IMR-90 (cell line): ENCODE results near the gene FLT4. TPM values are rescaled to one million over a fixed set of nuclear protein-coding genes. Genes with fewer than 3 reads are reported as not detected.

ENCODE experiments used
- ATAC-seq: fragments of 200-7000 bp; cut with Tn5 transposase; 2 replicates; pipeline ENCODE4 v1.9.1; 2020; ENCODE audit warnings: low read depth, mild to moderate bottlenecking, moderate library complexity
- BruUV-seq: library from RNA; stranded (reverse); fragments of 400-500 nt; replicated peaks from 2 replicates; lab custom pipeline; 2021; lab: Mats Ljungman, UMichigan
- CTCF ChIA-PET: fragments of 300-600 bp; formaldehyde crosslinking; extraction: SDS; loops from one replicate; lab custom pipeline; 2021; ENCODE audit warnings: antibody characterized with exemption; lab: Yijun Ruan, JAX
- POLR2A ChIA-PET: fragments of 300-600 bp; sonication (Branson Sonifier 250); formaldehyde crosslinking; loops from one replicate; lab custom pipeline; 2022; ENCODE audit warnings: antibody characterized with exemption; ENCODE audit not compliant: unreplicated experiment; lab: Charles Lee
- DNase-seq: peaks from one replicate; pipeline ENCODE4 v3.0.0; 2013
- H2AFZ ChIP-seq: replicated peaks from 2 replicates; pipeline ENCODE3; 2013; ENCODE audit warnings: low read length, mild to moderate bottlenecking; ENCODE audit not compliant: poor library complexity
- H2AK5ac ChIP-seq: 2 replicates; pipeline ENCODE4 v1.6.1; 2013; ENCODE audit warnings: low read depth, low read length, inconsistent platforms
- H2AK9ac ChIP-seq: replicated peaks from 2 replicates; pipeline ENCODE3; 2013; ENCODE audit warnings: mild to moderate bottlenecking, low read depth, low read length, moderate library complexity; ENCODE audit not compliant: poor library complexity
- H2BK120ac ChIP-seq: 2 replicates; pipeline ENCODE4 v1.6.1; 2013; ENCODE audit warnings: low read depth, low read length, inconsistent platforms
- H2BK15ac ChIP-seq: 3 replicates; pipeline ENCODE4 v1.6.1; 2013; ENCODE audit warnings: low read depth, low read length, inconsistent platforms
- H2BK20ac ChIP-seq: 2 replicates; pipeline ENCODE4 v1.6.1; 2013; ENCODE audit warnings: low read depth, mild to moderate bottlenecking, inconsistent platforms, low read length, moderate library complexity
- H2BK5ac ChIP-seq: 2 replicates; pipeline ENCODE4 v1.6.1; 2013; ENCODE audit warnings: mild to moderate bottlenecking, low read depth, low read length, inconsistent platforms; ENCODE audit not compliant: poor library complexity, severe bottlenecking
- H3K14ac ChIP-seq: replicated peaks from 2 replicates; pipeline ENCODE4 v1.6.1; 2013; ENCODE audit warnings: low read depth, low read length, inconsistent platforms
- H3K18ac ChIP-seq: 2 replicates; pipeline ENCODE4 v1.6.1; 2013; ENCODE audit warnings: low read depth, low read length, control low read depth
- H3K23ac ChIP-seq: 2 replicates; pipeline ENCODE4 v1.6.1; 2013; ENCODE audit warnings: low read depth, low read length, inconsistent platforms
- H3K27ac ChIP-seq: 2 replicates; pipeline ENCODE4 v1.5.1; 2013; ENCODE audit warnings: mild to moderate bottlenecking, control low read depth, low read length; ENCODE audit not compliant: insufficient read depth
- H3K27me3 ChIP-seq: 2 replicates; pipeline ENCODE4 v1.6.1; 2013; ENCODE audit warnings: low read length; ENCODE audit not compliant: control insufficient read depth, insufficient read depth
- H3K36me3 ChIP-seq: 2 replicates; pipeline ENCODE4 v1.6.1; 2013; ENCODE audit warnings: low read length, mixed read lengths; ENCODE audit not compliant: control insufficient read depth, insufficient read depth
- H3K4ac ChIP-seq: 2 replicates; pipeline ENCODE4 v1.6.1; 2013; ENCODE audit warnings: low read depth, low read length, inconsistent platforms
- H3K4me1 ChIP-seq: 2 replicates; pipeline ENCODE4 v1.6.1; 2013; ENCODE audit warnings: low read length, mixed read lengths; ENCODE audit not compliant: control insufficient read depth, insufficient read depth
- H3K4me2 ChIP-seq: 2 replicates; pipeline ENCODE4 v1.6.1; 2013; ENCODE audit warnings: low read depth, mild to moderate bottlenecking, control low read depth, low read length, moderate library complexity
- H3K4me3 ChIP-seq: 2 replicates; pipeline ENCODE4 v1.5.1; 2013; ENCODE audit warnings: low read depth, mild to moderate bottlenecking, control low read depth, low read length, moderate library complexity; ENCODE audit not compliant: insufficient read depth
- H3K56ac ChIP-seq: 2 replicates; pipeline ENCODE4 v1.6.1; 2013; ENCODE audit warnings: low read length, inconsistent platforms; ENCODE audit not compliant: insufficient read depth; ENCODE audit errors: extremely low read depth
- H3K79me1 ChIP-seq, 2 experiments: 2 replicates each; pipeline ENCODE4 v1.6.1; 2013; ENCODE audit warnings: low read length in 2 of 2, inconsistent platforms in 1 of 2, low read depth in 1 of 2
- H3K9ac ChIP-seq: 2 replicates; pipeline ENCODE4 v1.6.1; 2013; ENCODE audit warnings: low read depth, low read length, control low read depth
- H3K9me1 ChIP-seq: 2 replicates; pipeline ENCODE4 v1.6.1; 2013; ENCODE audit warnings: low read length, inconsistent platforms; ENCODE audit not compliant: insufficient read depth
- H3K9me3 ChIP-seq: 2 replicates; pipeline ENCODE4 v1.6.1; 2013; ENCODE audit warnings: low read length; ENCODE audit not compliant: control insufficient read depth, insufficient read depth
- H4K20me1 ChIP-seq: 2 replicates; pipeline ENCODE4 v1.6.1; 2013; ENCODE audit warnings: low read length, inconsistent platforms; ENCODE audit not compliant: insufficient read depth
- H4K5ac ChIP-seq: 2 replicates; pipeline ENCODE4 v1.6.1; 2013; ENCODE audit warnings: mild to moderate bottlenecking, low read depth, low read length, control low read depth
- H4K8ac ChIP-seq, 2 experiments: 2 replicates each; pipeline ENCODE4 v1.6.1; 2013; ENCODE audit warnings: low read depth in 2 of 2, low read length in 2 of 2, control low read depth in 1 of 2, inconsistent platforms in 1 of 2
- H4K91ac ChIP-seq: 2 replicates; pipeline ENCODE4 v1.6.1; 2013; ENCODE audit warnings: low read depth, low read length, inconsistent platforms; ENCODE audit not compliant: insufficient read depth
- BHLHE40 ChIP-seq: fragments of 150-350 bp; IDR thresholded peaks from 2 replicates; pipeline ENCODE4 v1.6.1; 2016; ENCODE audit warnings: mild to moderate bottlenecking, low read depth, low read length
- CEBPB ChIP-seq: IDR thresholded peaks from 2 replicates; pipeline ENCODE4 v1.6.1; 2012; ENCODE audit warnings: low read depth, low read length, improper control_type of control experiment
- CHD1 ChIP-seq: IDR thresholded peaks from 2 replicates; pipeline ENCODE4 v1.6.1; 2012; ENCODE audit warnings: low read depth, low read length, improper control_type of control experiment
- FOS ChIP-seq: fragments of 150-350 bp; IDR thresholded peaks from 2 replicates; pipeline ENCODE4 v1.6.1; 2016; ENCODE audit warnings: low read depth, low read length
- MAFK ChIP-seq: IDR thresholded peaks from 2 replicates; pipeline ENCODE4 v1.6.1; 2012; ENCODE audit warnings: low read depth, low read length, improper control_type of control experiment
- MAZ ChIP-seq: IDR thresholded peaks from 2 replicates; pipeline ENCODE4 v1.6.1; 2012; ENCODE audit warnings: low read depth, mild to moderate bottlenecking, low read length, improper control_type of control experiment, moderate library complexity, borderline replicate concordance
- MXI1 ChIP-seq: IDR thresholded peaks from 2 replicates; pipeline ENCODE4 v1.6.1; 2012; ENCODE audit warnings: low read depth, mild to moderate bottlenecking, low read length, moderate library complexity, borderline replicate concordance
- NFE2L2 ChIP-seq: fragments of 150-350 bp; IDR thresholded peaks from 2 replicates; pipeline ENCODE4 v1.6.1; 2016; ENCODE audit warnings: low read depth, mild to moderate bottlenecking, low read length
- POLR2A ChIP-seq: IDR thresholded peaks from 2 replicates; pipeline ENCODE4 v1.6.1; 2012; ENCODE audit warnings: mild to moderate bottlenecking, low read depth, low read length
- RAD21 ChIP-seq: IDR thresholded peaks from 2 replicates; pipeline ENCODE4 v1.6.1; 2012; ENCODE audit warnings: low read length, improper control_type of control experiment
- RCOR1 ChIP-seq: IDR thresholded peaks from 2 replicates; pipeline ENCODE4 v1.6.1; 2012; ENCODE audit warnings: mild to moderate bottlenecking, low read length, improper control_type of control experiment; ENCODE audit not compliant: insufficient replicate concordance
- RFX5 ChIP-seq: IDR thresholded peaks from 2 replicates; pipeline ENCODE4 v1.8.0; 2012; ENCODE audit warnings: low read depth, mild to moderate bottlenecking, low read length, moderate library complexity
- SMC3 ChIP-seq: fragments of 150-350 bp; IDR thresholded peaks from 2 replicates; pipeline ENCODE4 v1.6.1; 2016; ENCODE audit warnings: low read depth, mild to moderate bottlenecking, antibody characterized with exemption, low read length, moderate library complexity
- WGBS, 2 experiments: methylation state at CpG; one replicate each; pipeline versions ENCODE4 v1.1.5 to v1.1.7; 2013; ENCODE audit warnings: missing lambda C conversion rate in 2 of 2; ENCODE audit not compliant: insufficient read length in 1 of 2; ENCODE audit errors: extremely low coverage in 2 of 2; 5-methylcytosine and 5-hydroxymethylcytosine counted together
- dilution Hi-C: fragments of 300-500 bp; cut with HindIII; formaldehyde crosslinking; loops from one replicate; pipeline ENCODE4 v1.14.3; 2018; ENCODE audit warnings: low sequenced_read_pairs; ENCODE audit not compliant: unreplicated experiment
- in situ Hi-C: fragments of 300-500 bp; cut with MboI; formaldehyde crosslinking; loops from 3 replicates; pipeline ENCODE4 v1.14.3; 2019; ENCODE audit warnings: low sequenced_read_pairs, inconsistent platforms, mixed read lengths
- intact Hi-C: fragments of 100-400 bp; cut with micrococcal nuclease; formaldehyde crosslinking; loops from 2 replicates; pipeline ENCODE4 v1.10.0; 2022
- polyA plus RNA-seq, 3 experiments: library from polyadenylated mRNA; depleted of rRNA; stranded (reverse); fragments of >200 nt; gene quantifications; 2 replicates each; pipeline ENCODE4 v1.2.3, GENCODE V29; 2012; ENCODE audit warnings: low replicate concordance in 1 of 3
- total RNA-seq: library from RNA; depleted of rRNA; stranded (reverse); fragments of >200 nt; gene quantifications from 2 replicates; pipeline ENCODE4 v1.2.3, GENCODE V29; 2012
- TF ChIP-seq, protein P1 (sequence below): fragments of 150-350 bp; IDR thresholded peaks from 2 replicates; pipeline ENCODE4 v1.6.1; 2016; ENCODE audit warnings: low read depth, mild to moderate bottlenecking, low read length, moderate library complexity, borderline replicate concordance
- TF ChIP-seq, protein P2 (sequence below): conservative IDR thresholded peaks from 2 replicates; pipeline ENCODE4 v1.5.1; 2012; ENCODE audit warnings: mild to moderate bottlenecking, low read depth, low read length, improper control_type of control experiment
- TF ChIP-seq, protein P3 (sequence below): fragments of 150-350 bp; IDR thresholded peaks from 2 replicates; pipeline ENCODE4 v1.6.1; 2017; ENCODE audit warnings: mild to moderate bottlenecking, antibody characterized with exemption, low read length, low read depth

The FLT4 gene
- total and polyA plus RNA-seq, 2 of the 4 experiments (the other 2 are of a cell fraction), result under 0.01 to 0.07 TPM

DNA sequence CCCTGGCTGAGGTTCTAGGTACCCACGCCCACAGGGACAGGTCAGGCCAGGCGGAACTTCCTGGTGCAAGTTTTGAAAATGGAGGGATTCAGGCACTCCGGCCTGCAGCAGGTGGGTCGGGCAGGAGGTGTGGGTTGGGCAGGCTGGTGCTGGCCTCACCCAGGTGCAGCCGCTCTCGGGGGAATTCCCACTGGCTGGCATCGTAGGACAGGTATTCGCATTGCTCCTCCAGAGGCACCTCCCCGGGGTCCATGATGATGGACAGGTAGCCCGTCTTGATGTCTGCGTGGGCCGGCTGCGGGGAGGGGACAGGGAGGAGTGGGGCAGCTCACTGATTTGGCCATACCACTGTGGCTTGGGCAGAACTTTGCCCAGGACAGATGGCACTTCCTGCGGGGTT lies 29.4 kb downstream of the FLT4 start:
- POLR2A ChIA-PET, result no interaction called here
- no peak for ATAC-seq
- CTCF ChIA-PET, result no interaction called here
- Histone ChIP-seq H3K27me3 (peaks cover 10% of the 10 kb centered on the region; the same call in 1 of the 2 replicates), H4K5ac (no peak overlapping the region), H3K79me1 (no peaks in the 10 kb centered on the region), H3K4me3 (no peak overlapping the region), H3K36me3 (no peaks in the 10 kb centered on the region), H2AFZ (no peak overlapping the region), H3K27ac (no peak overlapping the region), H3K9me1 (no peaks in the 10 kb centered on the region), H3K4me1 (no peaks in the 10 kb centered on the region), H3K9ac (no peak overlapping the region), H4K8ac (no peak overlapping the region), H2AK5ac (no peak overlapping the region), H2AK9ac (no peak overlapping the region), H3K14ac (no peak overlapping the region), H4K20me1 (no peaks in the 10 kb centered on the region), H2BK5ac (no peak overlapping the region), H3K4ac (no peak overlapping the region), H2BK15ac (no peak overlapping the region), H3K4me2 (no peak overlapping the region), H3K23ac (no peak overlapping the region), H3K18ac (no peak overlapping the region), H3K56ac (no peak overlapping the region), H2BK120ac (no peak overlapping the region), H4K91ac (no peak overlapping the region), H3K9me3 (no peaks in the 10 kb centered on the region), H2BK20ac (no peak overlapping the region)
- BruUV-seq, result no TSS peak
- 94% methylated on average over 10 of the region's 14 CpGs; no CpG with 5 or more reads in 1 of the 2 experiments for WGBS, 2 experiments
- TF ChIP-seq CEBPB (no peak), RCOR1 (no peak), CHD1 (no peak), RAD21 (no peak), BHLHE40 (no peak), MAZ (no peak), RFX5 (no peak), POLR2A (no peak), MAFK (no peak), SMC3 (no peak), MXI1 (no peak), NFE2L2 (no peak), FOS (no peak)
- TF ChIP-seq, protein P1, sequence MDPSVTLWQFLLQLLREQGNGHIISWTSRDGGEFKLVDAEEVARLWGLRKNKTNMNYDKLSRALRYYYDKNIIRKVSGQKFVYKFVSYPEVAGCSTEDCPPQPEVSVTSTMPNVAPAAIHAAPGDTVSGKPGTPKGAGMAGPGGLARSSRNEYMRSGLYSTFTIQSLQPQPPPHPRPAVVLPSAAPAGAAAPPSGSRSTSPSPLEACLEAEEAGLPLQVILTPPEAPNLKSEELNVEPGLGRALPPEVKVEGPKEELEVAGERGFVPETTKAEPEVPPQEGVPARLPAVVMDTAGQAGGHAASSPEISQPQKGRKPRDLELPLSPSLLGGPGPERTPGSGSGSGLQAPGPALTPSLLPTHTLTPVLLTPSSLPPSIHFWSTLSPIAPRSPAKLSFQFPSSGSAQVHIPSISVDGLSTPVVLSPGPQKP, result no peak
- TF ChIP-seq, protein P2, sequence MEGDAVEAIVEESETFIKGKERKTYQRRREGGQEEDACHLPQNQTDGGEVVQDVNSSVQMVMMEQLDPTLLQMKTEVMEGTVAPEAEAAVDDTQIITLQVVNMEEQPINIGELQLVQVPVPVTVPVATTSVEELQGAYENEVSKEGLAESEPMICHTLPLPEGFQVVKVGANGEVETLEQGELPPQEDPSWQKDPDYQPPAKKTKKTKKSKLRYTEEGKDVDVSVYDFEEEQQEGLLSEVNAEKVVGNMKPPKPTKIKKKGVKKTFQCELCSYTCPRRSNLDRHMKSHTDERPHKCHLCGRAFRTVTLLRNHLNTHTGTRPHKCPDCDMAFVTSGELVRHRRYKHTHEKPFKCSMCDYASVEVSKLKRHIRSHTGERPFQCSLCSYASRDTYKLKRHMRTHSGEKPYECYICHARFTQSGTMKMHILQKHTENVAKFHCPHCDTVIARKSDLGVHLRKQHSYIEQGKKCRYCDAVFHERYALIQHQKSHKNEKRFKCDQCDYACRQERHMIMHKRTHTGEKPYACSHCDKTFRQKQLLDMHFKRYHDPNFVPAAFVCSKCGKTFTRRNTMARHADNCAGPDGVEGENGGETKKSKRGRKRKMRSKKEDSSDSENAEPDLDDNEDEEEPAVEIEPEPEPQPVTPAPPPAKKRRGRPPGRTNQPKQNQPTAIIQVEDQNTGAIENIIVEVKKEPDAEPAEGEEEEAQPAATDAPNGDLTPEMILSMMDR, result no peak
- TF ChIP-seq, protein P3, sequence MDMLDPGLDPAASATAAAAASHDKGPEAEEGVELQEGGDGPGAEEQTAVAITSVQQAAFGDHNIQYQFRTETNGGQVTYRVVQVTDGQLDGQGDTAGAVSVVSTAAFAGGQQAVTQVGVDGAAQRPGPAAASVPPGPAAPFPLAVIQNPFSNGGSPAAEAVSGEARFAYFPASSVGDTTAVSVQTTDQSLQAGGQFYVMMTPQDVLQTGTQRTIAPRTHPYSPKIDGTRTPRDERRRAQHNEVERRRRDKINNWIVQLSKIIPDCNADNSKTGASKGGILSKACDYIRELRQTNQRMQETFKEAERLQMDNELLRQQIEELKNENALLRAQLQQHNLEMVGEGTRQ, result no peak
- intact Hi-C loops, result no loop called here
- dilution Hi-C loops, result no loop called here
- DNase-seq, result no peak
- in situ Hi-C loops, result no loop called here
